Measurements from ENCODE around the gene FUT8.

The FUT8 gene

DNA sequence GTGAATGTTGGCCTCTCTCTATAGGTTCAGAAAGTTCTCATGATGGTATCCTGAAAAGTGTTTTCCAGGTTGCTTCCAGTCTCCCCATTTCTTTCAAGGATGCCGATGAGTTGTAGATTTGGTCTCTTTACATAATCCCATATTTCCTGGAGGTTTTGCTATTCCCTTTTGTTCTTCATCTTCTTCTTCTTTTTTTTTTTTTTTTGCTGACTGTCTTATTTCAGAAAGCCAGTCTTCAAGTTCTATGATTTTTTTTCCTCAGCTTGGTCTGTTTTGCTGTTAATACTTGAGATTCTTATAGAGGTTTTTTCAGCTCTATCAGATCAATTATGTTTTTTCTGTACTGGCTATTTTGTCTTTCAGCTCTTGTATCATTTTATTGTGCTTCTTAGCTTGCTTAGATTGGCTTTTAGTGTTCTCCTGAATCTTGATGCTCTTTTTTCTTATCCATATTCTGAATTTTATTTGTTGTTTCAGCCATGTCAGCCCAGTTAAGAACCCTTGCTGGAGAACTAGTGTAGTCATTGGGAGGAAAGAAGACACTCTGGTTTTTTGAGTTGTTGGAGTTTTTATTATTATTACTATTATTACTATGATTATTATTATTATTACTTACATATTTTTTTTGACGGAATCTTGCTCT, 124.4 kb downstream of the FUT8 start:
- TF ChIP-seq, protein P1, sequence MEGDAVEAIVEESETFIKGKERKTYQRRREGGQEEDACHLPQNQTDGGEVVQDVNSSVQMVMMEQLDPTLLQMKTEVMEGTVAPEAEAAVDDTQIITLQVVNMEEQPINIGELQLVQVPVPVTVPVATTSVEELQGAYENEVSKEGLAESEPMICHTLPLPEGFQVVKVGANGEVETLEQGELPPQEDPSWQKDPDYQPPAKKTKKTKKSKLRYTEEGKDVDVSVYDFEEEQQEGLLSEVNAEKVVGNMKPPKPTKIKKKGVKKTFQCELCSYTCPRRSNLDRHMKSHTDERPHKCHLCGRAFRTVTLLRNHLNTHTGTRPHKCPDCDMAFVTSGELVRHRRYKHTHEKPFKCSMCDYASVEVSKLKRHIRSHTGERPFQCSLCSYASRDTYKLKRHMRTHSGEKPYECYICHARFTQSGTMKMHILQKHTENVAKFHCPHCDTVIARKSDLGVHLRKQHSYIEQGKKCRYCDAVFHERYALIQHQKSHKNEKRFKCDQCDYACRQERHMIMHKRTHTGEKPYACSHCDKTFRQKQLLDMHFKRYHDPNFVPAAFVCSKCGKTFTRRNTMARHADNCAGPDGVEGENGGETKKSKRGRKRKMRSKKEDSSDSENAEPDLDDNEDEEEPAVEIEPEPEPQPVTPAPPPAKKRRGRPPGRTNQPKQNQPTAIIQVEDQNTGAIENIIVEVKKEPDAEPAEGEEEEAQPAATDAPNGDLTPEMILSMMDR (IDR thresholded peaks at IDR 0.05; ENCODE audit: low read depth, low read length): no peak
- H3K4me3 ChIP-seq (ENCODE audit: low read depth, low read length): no peak overlapping the region

DNA sequence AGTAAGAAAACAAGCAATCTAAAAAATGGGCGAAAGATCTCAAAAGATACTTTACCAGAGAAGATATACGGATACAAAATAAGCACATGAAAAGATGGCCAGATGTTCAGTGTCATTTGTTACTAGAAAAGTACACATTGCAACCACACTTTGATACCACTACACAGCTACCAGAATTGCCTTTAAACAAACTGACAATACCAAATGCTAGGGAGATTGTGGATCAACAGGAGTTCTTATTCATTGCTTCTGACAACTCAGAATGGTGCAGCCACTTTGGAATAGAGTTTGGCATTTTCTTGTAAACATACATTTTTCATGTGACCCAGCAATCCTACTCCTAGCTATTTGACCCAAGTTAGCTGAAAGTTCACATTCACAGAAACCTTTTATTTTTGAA, 136.3 kb downstream of the FUT8 start:
- TF ChIP-seq, protein P1 (IDR thresholded peaks at IDR 0.05; ENCODE audit: low read depth, low read length): no peak
- no peak overlapping the region for H3K4me3 ChIP-seq (ENCODE audit: low read depth, low read length)

DNA sequence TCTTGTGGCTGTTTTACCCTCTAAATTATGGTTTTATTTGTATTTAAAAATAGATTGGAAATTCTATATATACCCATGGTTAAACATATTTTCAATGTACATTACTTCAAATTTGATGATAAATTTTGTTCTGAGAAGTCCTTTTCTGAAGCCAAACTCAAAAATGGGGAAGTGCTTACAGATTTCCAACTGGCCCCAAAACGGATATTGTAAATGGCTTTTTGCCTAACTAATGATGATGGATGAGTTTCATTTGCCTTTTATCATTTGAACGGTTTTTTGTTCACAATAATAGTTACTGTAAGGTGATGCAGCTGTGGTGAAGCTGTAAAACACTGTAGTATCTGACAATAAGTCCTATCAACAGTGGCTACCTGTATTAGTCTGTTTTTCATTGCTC, 136.9 kb downstream of the FUT8 start:
- H3K4me3 ChIP-seq (ENCODE audit: low read depth, low read length): no peak overlapping the region
- TF ChIP-seq, protein P1 (IDR thresholded peaks at IDR 0.05; ENCODE audit: low read depth, low read length): no peak

DNA sequence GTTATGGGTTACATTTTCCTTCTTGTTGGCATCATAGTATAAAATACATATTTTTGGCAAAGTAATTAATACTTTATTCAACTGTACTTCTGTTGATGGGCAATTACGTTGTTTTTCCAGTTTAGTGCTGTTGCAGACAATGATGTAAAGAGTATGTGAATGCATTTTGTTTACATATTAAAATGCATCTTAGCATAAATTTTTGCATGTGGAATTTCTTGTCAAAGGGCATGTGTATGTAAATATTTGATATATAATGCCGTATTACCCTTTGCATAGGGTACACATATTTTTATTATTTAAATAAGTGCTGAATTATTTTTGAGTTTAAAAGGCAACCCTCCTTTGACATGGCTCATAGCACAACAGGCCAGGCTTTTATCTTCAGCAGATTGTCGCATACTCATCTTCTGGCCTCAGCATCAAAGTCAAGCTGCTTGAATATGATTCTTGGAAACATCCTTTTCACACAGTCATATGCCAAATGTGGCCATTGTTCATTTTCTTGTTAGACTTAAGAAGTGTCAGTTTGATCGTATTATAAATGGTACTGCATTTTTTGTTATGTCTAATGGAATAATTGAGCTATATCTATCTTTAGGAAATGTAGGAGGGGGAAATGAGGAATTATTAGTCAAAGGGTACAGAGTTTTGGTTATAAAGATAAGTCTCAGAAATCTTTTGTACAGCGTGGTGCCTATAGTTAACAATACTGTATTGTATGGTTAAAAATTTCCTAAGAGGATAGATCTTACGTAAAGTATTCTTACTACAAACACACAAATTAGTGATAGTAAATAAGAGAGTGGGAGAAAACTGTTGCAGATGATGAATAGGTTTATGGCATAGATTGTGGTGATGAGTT, 138.5 kb downstream of the FUT8 start:
- H3K4me3 ChIP-seq (ENCODE audit: low read depth, low read length): no peak overlapping the region
- TF ChIP-seq, protein P1 (IDR thresholded peaks at IDR 0.05; ENCODE audit: low read depth, low read length): no peak

DNA sequence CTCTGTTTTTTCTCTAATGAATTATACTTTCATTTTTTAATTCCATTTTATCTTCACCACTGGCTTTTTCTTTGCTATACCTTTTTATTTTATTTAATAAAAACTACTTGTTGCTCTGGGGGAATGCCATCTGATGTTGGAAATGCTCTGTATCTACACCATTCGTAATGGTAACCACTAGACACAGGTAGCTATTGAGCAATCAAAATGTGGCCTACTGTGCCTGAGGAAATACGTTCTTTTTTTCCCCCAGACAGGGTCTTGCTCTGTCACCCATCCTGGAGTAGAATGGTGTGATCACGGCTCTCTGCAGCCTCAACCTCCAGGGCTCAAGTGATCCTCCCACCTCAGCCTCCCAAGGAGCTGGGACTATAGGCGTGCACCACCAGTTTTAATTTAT, 140.2 kb downstream of the FUT8 start:
- no peak overlapping the region for H3K4me3 ChIP-seq (ENCODE audit: low read depth, low read length)
- TF ChIP-seq, protein P1 (IDR thresholded peaks at IDR 0.05; ENCODE audit: low read depth, low read length): no peak

DNA sequence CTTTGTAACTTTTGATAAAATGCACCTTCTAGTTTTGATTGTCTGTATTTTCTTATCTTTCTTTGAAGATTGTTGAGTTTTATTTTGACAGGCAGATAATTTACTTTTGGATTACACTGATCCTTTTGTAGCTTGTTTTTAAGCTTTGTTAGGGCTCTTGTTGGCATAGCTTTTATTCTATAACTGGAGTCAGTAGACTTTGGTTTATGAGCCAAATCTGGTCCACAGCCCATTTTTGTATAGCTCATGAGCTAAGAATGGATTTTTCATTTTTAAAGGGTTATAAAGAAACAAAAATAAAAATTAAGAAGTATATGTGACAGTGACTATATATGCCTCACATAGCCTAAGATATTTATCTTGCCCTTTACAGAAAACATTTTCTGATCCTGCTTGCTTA, 142.3 kb downstream of the FUT8 start:
- H3K4me3 ChIP-seq (ENCODE audit: low read depth, low read length): no peak overlapping the region
- TF ChIP-seq, protein P1 (IDR thresholded peaks at IDR 0.05; ENCODE audit: low read depth, low read length): no peak

DNA sequence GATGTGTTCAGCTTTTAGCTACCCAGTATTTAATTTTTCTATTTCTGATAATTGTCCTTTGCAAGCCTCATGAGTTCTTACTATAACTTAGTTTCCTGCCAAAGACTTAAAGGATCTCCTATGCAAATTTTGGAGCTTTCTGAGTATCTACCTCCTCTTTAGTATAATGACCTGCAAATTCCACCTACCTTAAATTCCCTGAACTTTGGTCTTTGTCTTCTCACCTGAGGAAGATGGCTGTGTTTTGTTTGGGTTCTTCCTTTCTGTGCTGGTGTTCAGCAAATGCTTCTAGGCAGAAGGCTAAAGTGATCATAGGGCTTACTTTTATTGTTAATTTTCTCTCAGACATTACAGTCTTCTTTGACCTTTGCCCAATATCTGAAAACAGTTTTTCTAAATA, 142.8 kb downstream of the FUT8 start:
- TF ChIP-seq, protein P1 (IDR thresholded peaks at IDR 0.05; ENCODE audit: low read depth, low read length): no peak
- H3K4me3 ChIP-seq (ENCODE audit: low read depth, low read length): no peak overlapping the region

All from WI38 (cell line).